MCF 10A (cell line): Measurements from ENCODE around the gene OR52J3. TPM values are rescaled to one million over a fixed set of nuclear protein-coding genes. Genes with fewer than 3 reads are reported as not detected.

ENCODE experiments used
- BruUV-seq: library from RNA; stranded (reverse); fragments of 400-500 nt; replicated peaks from 2 replicates; lab custom pipeline; 2021; lab: Mats Ljungman, UMichigan
- CTCF ChIA-PET: fragments of 300-600 bp; sonication (Branson Sonifier 250); formaldehyde crosslinking; extraction: SDS; loops from one replicate; lab custom pipeline; 2021; ENCODE audit warnings: antibody characterized with exemption, inconsistent platforms; lab: Yijun Ruan, JAX
- POLR2A ChIA-PET: fragments of 300-600, 350-650 bp; sonication (Branson Sonifier 250); formaldehyde crosslinking; extraction: SDS; loops from one replicate; lab custom pipeline; 2020; ENCODE audit warnings: antibody characterized with exemption, inconsistent platforms; lab: Yijun Ruan, JAX
- DNase-seq: peaks from one replicate; pipeline ENCODE4 v3.0.0-alpha.2; 2018; ENCODE audit not compliant: unreplicated experiment
- H3K27ac Mint-ChIP-seq: one replicate; pipeline ENCODE4 v1.8.0; 2022; ENCODE audit warnings: mild to moderate bottlenecking, low read depth, mixed read lengths; ENCODE audit not compliant: unreplicated experiment
- H3K27me3 Mint-ChIP-seq: one replicate; pipeline ENCODE4 v1.8.0; 2022; ENCODE audit warnings: mixed read lengths; ENCODE audit not compliant: insufficient read depth, unreplicated experiment
- H3K36me3 Mint-ChIP-seq: one replicate; pipeline ENCODE4 v1.8.0; 2022; ENCODE audit warnings: mild to moderate bottlenecking, moderate library complexity, mixed read lengths; ENCODE audit not compliant: insufficient read depth, unreplicated experiment
- H3K4me1 Mint-ChIP-seq: one replicate; pipeline ENCODE4 v1.8.0; 2022; ENCODE audit warnings: mixed read lengths; ENCODE audit not compliant: insufficient read depth, unreplicated experiment
- H3K4me3 Mint-ChIP-seq: one replicate; pipeline ENCODE4 v1.8.0; 2022; ENCODE audit warnings: mild to moderate bottlenecking, moderate library complexity, mixed read lengths; ENCODE audit not compliant: unreplicated experiment
- H3K9me3 Mint-ChIP-seq: one replicate; pipeline ENCODE4 v1.8.0; 2022; ENCODE audit warnings: mixed read lengths; ENCODE audit not compliant: unreplicated experiment
- CTCF ChIP-seq: fragments of 200-600 bp; IDR thresholded peaks from one replicate; pipeline ENCODE4 v1.8.0; 2022; ENCODE audit warnings: antibody characterized with exemption, mild to moderate bottlenecking; ENCODE audit not compliant: unreplicated experiment
- intact Hi-C: fragments of 100-400 bp; cut with micrococcal nuclease; formaldehyde crosslinking; loops from 2 replicates; pipeline ENCODE4 v1.14.1; 2022
- total RNA-seq: library from RNA; stranded (reverse); gene quantifications from 2 replicates; pipeline ENCODE4 v1.2.3, GENCODE V29; 2022

OR52J3 gene
- total RNA-seq, 1 experiment from 2014 or later = not detected

DNA sequence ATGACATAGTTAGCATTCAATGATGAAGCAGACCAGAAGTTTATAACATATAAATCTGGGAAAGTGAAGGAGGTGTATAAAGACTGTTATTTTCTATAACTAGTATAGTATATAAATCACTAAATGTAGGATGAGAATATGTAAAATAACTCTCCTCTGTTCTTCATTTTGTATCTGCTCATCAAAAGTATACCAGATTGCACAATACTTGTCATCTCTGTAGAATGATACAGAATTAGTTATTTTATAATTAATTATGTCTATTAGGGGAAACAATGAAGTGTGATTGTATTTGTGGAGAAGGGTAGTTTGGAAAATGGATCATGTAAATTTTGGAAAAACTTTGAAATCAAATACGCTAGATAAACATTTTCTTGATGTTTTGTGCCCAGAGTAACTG, 33.3 kb upstream of the OR52J3 start:
- H3K9me3 Mint-ChIP-seq = no peaks in the 10 kb centered on the region
- intact Hi-C loops = no loop called here
- no peak overlapping the region for H3K4me3 Mint-ChIP-seq
- no TSS peak for BruUV-seq
- DNase-seq = no peak
- H3K36me3 Mint-ChIP-seq = no peaks in the 10 kb centered on the region
- H3K27me3 Mint-ChIP-seq = no peaks in the 10 kb centered on the region
- ChIA-PET POLR2A (no interaction called here), CTCF (interaction anchor here (0.5 kb wide), 1 partner anchor 8 kb away, joined by 3 read pairs; no protein-coding TSS in a partner anchor)
- H3K4me1 Mint-ChIP-seq = no peaks in the 10 kb centered on the region
- TF ChIP-seq CTCF = no peak
- no peak overlapping the region for H3K27ac Mint-ChIP-seq

DNA sequence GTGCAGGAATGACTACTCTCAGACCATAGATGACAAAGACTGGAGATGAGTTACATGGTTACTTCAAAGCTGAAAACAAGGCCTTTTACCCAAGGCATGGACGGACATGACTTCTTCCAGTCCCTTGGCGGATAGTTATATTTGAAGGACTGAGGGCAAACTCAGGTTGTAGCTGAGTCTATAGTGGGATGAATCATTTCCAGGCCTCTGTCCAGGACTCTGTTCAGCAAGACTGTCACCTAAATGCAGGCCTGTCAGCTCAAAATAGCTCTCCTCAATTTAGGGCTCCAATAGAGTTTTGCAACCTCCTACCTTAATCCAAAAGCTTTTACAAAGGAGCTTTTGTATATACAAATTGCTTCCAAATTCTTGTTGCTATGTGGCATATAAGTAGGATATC, 24.3 kb upstream of the OR52J3 start:
- Mint-ChIP-seq H3K9me3 (peaks cover 8% of the 10 kb centered on the region), H3K4me3 (no peak overlapping the region), H3K36me3 (no peaks in the 10 kb centered on the region), H3K27me3 (peaks cover 17% of the 10 kb centered on the region), H3K27ac (no peak overlapping the region), H3K4me1 (no peaks in the 10 kb centered on the region)
- DNase-seq = no peak
- TF ChIP-seq CTCF = no peak
- POLR2A ChIA-PET = no interaction called here
- intact Hi-C loops = no loop called here
- BruUV-seq = no TSS peak
- CTCF ChIA-PET = interaction anchor here (0.5 to 0.9 kb wide), 4 partner anchors 65 to 1716 kb away, joined by 3 to 4 read pairs (median 4); partner anchors contain the start of gene OR51D1

- peaks cover 20% of the 10 kb centered on the region for H3K27me3 Mint-ChIP-seq
- ChIA-PET POLR2A (no interaction called here), CTCF (no interaction called here)
- no TSS peak for BruUV-seq
- no peak for TF ChIP-seq CTCF
- intact Hi-C loops = loop anchor here (10.0 kb wide), 1 partner anchor 58 kb away; no protein-coding TSS in a partner anchor
- no peaks in the 10 kb centered on the region for H3K36me3 Mint-ChIP-seq
- H3K9me3 Mint-ChIP-seq = no peaks in the 10 kb centered on the region
- H3K27ac Mint-ChIP-seq = no peak overlapping the region
- no peak for DNase-seq
- H3K4me1 Mint-ChIP-seq = no peaks in the 10 kb centered on the region
- no peak overlapping the region for H3K4me3 Mint-ChIP-seq
These were observed 9.7 kb upstream of the OR52J3 start for GRCh38 chr11:5036669-5037068.

DNA sequence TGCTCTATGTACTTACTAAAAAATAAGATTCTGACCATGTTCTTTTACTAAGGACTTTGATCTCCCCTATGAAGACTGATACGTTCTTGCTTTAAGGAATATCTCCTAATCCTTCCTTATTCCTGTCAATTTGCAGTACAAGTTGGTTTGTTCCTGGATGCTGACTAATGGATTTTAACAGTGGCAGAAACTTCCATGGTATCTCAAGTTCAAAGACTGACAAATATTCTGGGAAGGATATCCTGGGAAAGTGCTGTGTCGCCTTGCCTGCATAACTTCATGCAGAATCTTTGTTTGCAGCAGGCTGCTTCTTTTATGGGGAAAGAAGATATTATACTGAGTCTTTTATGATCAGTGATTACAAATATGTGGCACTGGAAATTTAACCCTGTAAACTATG, 8.4 kb upstream of the OR52J3 start:
- H3K27me3 Mint-ChIP-seq = peaks cover 20% of the 10 kb centered on the region
- peaks cover 5% of the 10 kb centered on the region for H3K4me1 Mint-ChIP-seq
- CTCF ChIA-PET = interaction anchor here (1.2 kb wide), 1 partner anchor 34 kb away, joined by 4 read pairs; no protein-coding TSS in a partner anchor

More for the DNA sequence above, 8.4 kb upstream of the OR52J3 start:
- POLR2A ChIA-PET = interaction anchor here (0.7 to 0.8 kb wide), 2 partner anchors 111 to 458 kb away, joined by 5 to 6 read pairs; no protein-coding TSS in a partner anchor
- no peak overlapping the region for H3K27ac Mint-ChIP-seq
- no peak for DNase-seq
- no peak for TF ChIP-seq CTCF
- intact Hi-C loops = loop anchor here (10.0 kb wide), 1 partner anchor 57 kb away; no protein-coding TSS in a partner anchor
- no TSS peak for BruUV-seq
- H3K36me3 Mint-ChIP-seq = no peaks in the 10 kb centered on the region
- H3K9me3 Mint-ChIP-seq = no peaks in the 10 kb centered on the region
- no peak overlapping the region for H3K4me3 Mint-ChIP-seq
